Smooth muscle cell (in vitro differentiated cells): Measurements from ENCODE around the gene PDE11A. TPM values are rescaled to one million over a fixed set of nuclear protein-coding genes. Genes with fewer than 3 reads are reported as not detected.

Source experiments
- DNase-seq: peaks from one replicate; lab custom pipeline; 2025; ENCODE audit not compliant: unreplicated experiment; lab: John Stamatoyannopoulos, UW
- H2AFZ ChIP-seq: fragments of 200-600 bp; sonication (generic); 2 replicates; pipeline ENCODE4 v1.6.0; 2016; ENCODE audit warnings: antibody characterized with exemption, low read depth, mild to moderate bottlenecking
- H3F3A ChIP-seq: fragments of 200-600 bp; sonication (generic); 2 replicates; pipeline ENCODE4 v1.6.0; 2017; ENCODE audit warnings: antibody characterized with exemption, low read depth
- H3K27ac ChIP-seq: fragments of 200-600 bp; sonication (generic); 2 replicates; pipeline ENCODE4 v1.5.1; 2016; ENCODE audit warnings: low read depth, mild to moderate bottlenecking
- H3K27me3 ChIP-seq: fragments of 200-600 bp; sonication (generic); 2 replicates; pipeline ENCODE4 v1.6.1; 2016; ENCODE audit warnings: low read depth, mild to moderate bottlenecking
- H3K36me3 ChIP-seq: fragments of 200-600 bp; sonication (generic); 2 replicates; pipeline ENCODE4 v1.5.1; 2016; ENCODE audit warnings: low read depth
- H3K4me1 ChIP-seq: fragments of 200-600 bp; sonication (generic); 2 replicates; pipeline ENCODE4 v1.5.1; 2016; ENCODE audit warnings: low read depth
- H3K4me2 ChIP-seq: fragments of 200-600 bp; sonication (generic); 2 replicates; pipeline ENCODE4 v1.6.0; 2016; ENCODE audit warnings: mild to moderate bottlenecking
- H3K4me3 ChIP-seq: fragments of 200-600 bp; sonication (generic); 2 replicates; pipeline ENCODE4 v1.5.1; 2016; ENCODE audit warnings: mild to moderate bottlenecking
- H3K79me2 ChIP-seq: fragments of 200-600 bp; sonication (generic); 2 replicates; pipeline ENCODE4 v1.6.0; 2016; ENCODE audit warnings: low read depth, mild to moderate bottlenecking
- H3K9ac ChIP-seq: fragments of 200-600 bp; sonication (generic); 2 replicates; pipeline ENCODE4 v1.6.0; 2016; ENCODE audit warnings: low read depth
- H3K9me3 ChIP-seq: fragments of 200-600 bp; sonication (generic); replicated peaks from 2 replicates; pipeline ENCODE4 v1.5.1; 2016; ENCODE audit warnings: low read depth
- H4K20me1 ChIP-seq: fragments of 200-600 bp; sonication (generic); 2 replicates; pipeline ENCODE4 v1.6.0; 2016; ENCODE audit warnings: low read depth
- WGBS: methylation state at CpG from one replicate; pipeline ENCODE4 v1.1.7; 2016; ENCODE audit warnings: low lambda C conversion rate; 5-methylcytosine and 5-hydroxymethylcytosine counted together
- polyA plus RNA-seq: library from polyadenylated mRNA; unstranded; fragments of >200 nt; fragmentation: Nextera tagmentation; extraction: Ambion mirVana; gene quantifications from 2 replicates; pipeline ENCODE4 v1.2.1, GENCODE V29; 2016
- total RNA-seq: library from RNA; depleted of rRNA; stranded (reverse); fragments of >200 nt; gene quantifications from 2 replicates; pipeline ENCODE4 v1.2.3, GENCODE V29; 2014
- TF ChIP-seq, protein P1 (sequence below): fragments of 200-600 bp; sonication (generic); IDR thresholded peaks from 2 replicates; pipeline ENCODE4 v1.5.1; 2017; ENCODE audit warnings: borderline replicate concordance, mild to moderate bottlenecking, antibody characterized with exemption; ENCODE audit not compliant: insufficient read depth, poor library complexity, severe bottlenecking

The PDE11A gene
- total and polyA plus RNA-seq, 2 experiments from 2014 or later: under 0.01 TPM; not detected in 1

DNA sequence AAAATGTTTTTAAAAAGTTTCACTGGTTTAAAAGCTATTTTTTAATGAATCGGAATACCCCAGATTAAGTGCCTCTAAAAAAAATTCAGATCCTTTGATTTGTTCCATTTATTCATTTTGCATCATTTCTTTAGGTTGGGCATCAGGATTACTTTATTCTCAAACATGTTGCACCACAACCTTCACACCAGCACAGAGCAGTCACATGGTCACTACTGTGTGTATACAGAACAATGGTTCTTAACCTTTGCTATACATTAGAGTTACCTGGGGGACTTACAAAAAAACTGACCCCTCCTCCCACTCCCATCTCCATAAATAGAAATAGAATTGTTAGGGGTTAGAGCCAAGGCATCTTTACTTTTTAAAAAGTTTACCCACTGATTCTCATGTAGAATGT, 461.8 kb downstream of the PDE11A start:
- no peak for DNase-seq
- no peak overlapping the region for H3K4me3 ChIP-seq
- no peaks in the 10 kb centered on the region for H3K9me3 ChIP-seq
- H2AFZ ChIP-seq: no peak overlapping the region
- no peaks in the 10 kb centered on the region for H4K20me1 ChIP-seq
- no peak overlapping the region for H3K9ac ChIP-seq
- peaks cover 14% of the 10 kb centered on the region for H3K4me1 ChIP-seq
- H3K79me2 ChIP-seq: no peaks in the 10 kb centered on the region
- no peaks in the 10 kb centered on the region for H3K27me3 ChIP-seq
- H3K4me2 ChIP-seq: no peak overlapping the region
- WGBS: 100% methylated on average over 1 of the region's 1 CpG
- H3F3A ChIP-seq: no peaks in the 10 kb centered on the region
- TF ChIP-seq, protein P1, sequence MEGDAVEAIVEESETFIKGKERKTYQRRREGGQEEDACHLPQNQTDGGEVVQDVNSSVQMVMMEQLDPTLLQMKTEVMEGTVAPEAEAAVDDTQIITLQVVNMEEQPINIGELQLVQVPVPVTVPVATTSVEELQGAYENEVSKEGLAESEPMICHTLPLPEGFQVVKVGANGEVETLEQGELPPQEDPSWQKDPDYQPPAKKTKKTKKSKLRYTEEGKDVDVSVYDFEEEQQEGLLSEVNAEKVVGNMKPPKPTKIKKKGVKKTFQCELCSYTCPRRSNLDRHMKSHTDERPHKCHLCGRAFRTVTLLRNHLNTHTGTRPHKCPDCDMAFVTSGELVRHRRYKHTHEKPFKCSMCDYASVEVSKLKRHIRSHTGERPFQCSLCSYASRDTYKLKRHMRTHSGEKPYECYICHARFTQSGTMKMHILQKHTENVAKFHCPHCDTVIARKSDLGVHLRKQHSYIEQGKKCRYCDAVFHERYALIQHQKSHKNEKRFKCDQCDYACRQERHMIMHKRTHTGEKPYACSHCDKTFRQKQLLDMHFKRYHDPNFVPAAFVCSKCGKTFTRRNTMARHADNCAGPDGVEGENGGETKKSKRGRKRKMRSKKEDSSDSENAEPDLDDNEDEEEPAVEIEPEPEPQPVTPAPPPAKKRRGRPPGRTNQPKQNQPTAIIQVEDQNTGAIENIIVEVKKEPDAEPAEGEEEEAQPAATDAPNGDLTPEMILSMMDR: no peak
- no peak overlapping the region for H3K27ac ChIP-seq
- H3K36me3 ChIP-seq: no peaks in the 10 kb centered on the region

DNA sequence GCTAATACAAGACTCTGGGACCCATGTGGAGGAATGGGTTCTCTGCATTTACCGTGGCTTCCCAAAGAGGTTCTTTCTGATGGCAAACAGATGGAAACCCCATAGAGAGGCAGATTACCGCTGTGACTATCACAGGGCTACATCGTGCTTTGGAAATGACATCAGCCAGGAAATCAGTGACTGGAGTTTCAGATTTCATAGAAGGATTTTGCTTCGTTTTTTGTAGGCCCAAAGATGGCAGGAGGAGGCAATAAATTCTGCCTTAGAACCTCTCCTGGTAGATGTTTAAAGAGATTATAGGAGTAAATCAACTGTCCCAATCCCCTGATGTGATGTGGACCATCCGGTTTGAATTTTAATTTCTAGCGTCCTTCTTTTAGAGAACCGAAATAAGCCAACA, 465.9 kb downstream of the PDE11A start:
- no peak for DNase-seq
- H2AFZ ChIP-seq: peak overlapping the region; percentile 51
- peaks cover 3% of the 10 kb centered on the region for H3F3A ChIP-seq
- H3K36me3 ChIP-seq: no peaks in the 10 kb centered on the region
- H3K4me1 ChIP-seq: peaks cover 4% of the 10 kb centered on the region
- no peaks in the 10 kb centered on the region for H3K27me3 ChIP-seq
- H4K20me1 ChIP-seq: no peaks in the 10 kb centered on the region
- H3K9me3 ChIP-seq: no peaks in the 10 kb centered on the region
- peak overlapping the region; percentile 71 for H3K4me2 ChIP-seq
- TF ChIP-seq, protein P1: no peak
- H3K79me2 ChIP-seq: no peaks in the 10 kb centered on the region
- peak overlapping the region; percentile 23 for H3K9ac ChIP-seq
- peak overlapping the region; percentile 71 for H3K27ac ChIP-seq
- WGBS: 25% methylated on average over 7 of the region's 7 CpGs
- H3K4me3 ChIP-seq: no peak overlapping the region

GRCh38 chr2:177604271-177605065, 468.1 kb downstream of the PDE11A start:
- Histone ChIP-seq H2AFZ (peak overlapping the region; percentile 44), H3K79me2 (no peaks in the 10 kb centered on the region), H3K36me3 (no peaks in the 10 kb centered on the region), H3K27me3 (no peaks in the 10 kb centered on the region), H3K27ac (peak overlapping the region; percentile 51), H3K4me2 (peak overlapping the region; percentile 24), H3K4me3 (peak overlapping the region; percentile 0), H3K9ac (no peak overlapping the region), H4K20me1 (no peaks in the 10 kb centered on the region), H3K9me3 (no peaks in the 10 kb centered on the region), H3K4me1 (no peaks in the 10 kb centered on the region), H3F3A (peaks cover 3% of the 10 kb centered on the region)
- TF ChIP-seq, protein P1: peak; percentile 73
- peak; percentile 4 for DNase-seq
- WGBS: 18% methylated on average over 3 of the region's 3 CpGs
